PC-9 (cell line): ENCODE results near the gene GNL3. TPM values are rescaled to one million over a fixed set of nuclear protein-coding genes. Genes with fewer than 3 reads are reported as not detected.

Experiments
- BruUV-seq: library from RNA; stranded (reverse); fragments of 400-500 nt; replicated peaks from 2 replicates; lab custom pipeline; 2021; lab: Mats Ljungman, UMichigan
- CTCF ChIA-PET: fragments of 300-600 bp; sonication (Branson Sonifier 250); formaldehyde crosslinking; loops from one replicate; lab custom pipeline; 2022; ENCODE audit warnings: antibody characterized with exemption; lab: Charles Lee
- POLR2A ChIA-PET: fragments of 300-600 bp; sonication (Branson Sonifier 250); formaldehyde crosslinking; loops from one replicate; lab custom pipeline; 2022; ENCODE audit warnings: antibody characterized with exemption; ENCODE audit not compliant: unreplicated experiment; lab: Charles Lee
- DNase-seq, 2 experiments: peaks; one replicate each; pipeline versions ENCODE4 v3.0.0 to v3.0.0-alpha.2; 2015 to 2022; ENCODE audit warnings: mixed read lengths in 1 of 2
- H2AFZ ChIP-seq: fragments of 200-600 bp; sonication (generic); 2 replicates; pipeline ENCODE4 v1.8.1; 2017; ENCODE audit warnings: antibody characterized with exemption
- H3F3A ChIP-seq: fragments of 200-600 bp; sonication (generic); 2 replicates; pipeline ENCODE4 v1.8.1; 2017; ENCODE audit warnings: antibody characterized with exemption, mild to moderate bottlenecking, low read depth; ENCODE audit not compliant: insufficient read depth
- H3K27ac ChIP-seq: fragments of 200-600 bp; sonication (generic); 2 replicates; pipeline ENCODE4 v1.6.1; 2016; ENCODE audit warnings: mixed run types
- H3K27me3 ChIP-seq: fragments of 200-600 bp; sonication (generic); 2 replicates; pipeline ENCODE4 v1.6.1; 2016; ENCODE audit warnings: low read depth, mixed run types; ENCODE audit not compliant: insufficient read depth
- H3K36me3 ChIP-seq: fragments of 200-600 bp; sonication (generic); 2 replicates; pipeline ENCODE4 v1.6.1; 2016; ENCODE audit warnings: low read depth, mixed run types
- H3K4me1 ChIP-seq: fragments of 200-600 bp; sonication (generic); replicated peaks from 2 replicates; pipeline ENCODE4 v1.6.1; 2016; ENCODE audit warnings: mixed run types; ENCODE audit not compliant: insufficient read depth
- H3K4me2 ChIP-seq: fragments of 200-600 bp; sonication (generic); 2 replicates; pipeline ENCODE4 v1.6.1; 2017; ENCODE audit warnings: mixed run types
- H3K4me3 ChIP-seq: fragments of 200-600 bp; sonication (generic); 2 replicates; pipeline ENCODE4 v1.6.1; 2016; ENCODE audit warnings: mixed run types
- H3K79me2 ChIP-seq: fragments of 200-600 bp; sonication (generic); 2 replicates; pipeline ENCODE4 v1.6.1; 2017; ENCODE audit warnings: low read depth, mixed run types
- H3K9me2 ChIP-seq: fragments of 200-600 bp; sonication (generic); 2 replicates; pipeline ENCODE4 v1.8.1; 2017; ENCODE audit warnings: mild to moderate bottlenecking; ENCODE audit not compliant: insufficient read depth
- H3K9me3 ChIP-seq: fragments of 200-600 bp; sonication (generic); 2 replicates; pipeline ENCODE4 v1.8.1; 2016; ENCODE audit warnings: low read depth; ENCODE audit not compliant: insufficient read depth
- H4K20me1 ChIP-seq: fragments of 200-600 bp; sonication (generic); 2 replicates; pipeline ENCODE4 v1.8.1; 2017; ENCODE audit not compliant: insufficient read depth
- CTCF ChIP-seq: fragments of 200-600 bp; sonication (generic); conservative IDR thresholded peaks from 2 replicates; pipeline ENCODE4 v1.6.1; 2017; ENCODE audit warnings: mixed run types, antibody characterized with exemption, mild to moderate bottlenecking, moderate library complexity
- EZH2 ChIP-seq: fragments of 200-600 bp; sonication (generic); IDR thresholded peaks from 2 replicates; pipeline ENCODE4 v1.8.0; 2017; ENCODE audit warnings: antibody characterized with exemption, low read depth
- intact Hi-C: fragments of 100-400 bp; cut with micrococcal nuclease; formaldehyde crosslinking; loops from one replicate; pipeline ENCODE4 v1.10.0; 2022; ENCODE audit not compliant: unreplicated experiment
- total RNA-seq: library from RNA; stranded (reverse); gene quantifications from 2 replicates; pipeline ENCODE4 v1.2.3, GENCODE V29; 2021

The GNL3 gene
- total RNA-seq, 1 experiment from 2014 or later = 82.3 TPM

GRCh38 chr3:52694528-52695189 lies 8.8 kb downstream of the GNL3 start:
- peaks cover 87% of the 10 kb centered on the region for H3F3A ChIP-seq
- H3K4me2 ChIP-seq = no peak overlapping the region
- no peaks in the 10 kb centered on the region for H3K4me1 ChIP-seq
- peaks cover 16% of the 10 kb centered on the region for H3K79me2 ChIP-seq
- no peaks in the 10 kb centered on the region for H3K9me2 ChIP-seq
- H4K20me1 ChIP-seq = peaks cover 39% of the 10 kb centered on the region
- intact Hi-C loops = no loop called here
- H3K36me3 ChIP-seq = peaks cover 51% of the 10 kb centered on the region
- no peak for DNase-seq
- H3K27me3 ChIP-seq = no peaks in the 10 kb centered on the region
- H2AFZ ChIP-seq = no peak overlapping the region
- no peak overlapping the region for H3K27ac ChIP-seq
- CTCF ChIA-PET = no interaction called here
- no peaks in the 10 kb centered on the region for H3K9me3 ChIP-seq
- H3K4me3 ChIP-seq = no peak overlapping the region
- POLR2A ChIA-PET = interaction anchor here (0.7 kb wide), 1 partner anchor 17 kb away, joined by 3 read pairs; no protein-coding TSS in a partner anchor
- no peak for TF ChIP-seq EZH2
- no peak for TF ChIP-seq CTCF
- no TSS peak for BruUV-seq

- POLR2A ChIA-PET = interaction anchor here (0.6 to 0.7 kb wide), 2 partner anchors 10 to 132 kb away, joined by 3 to 8 read pairs; partner anchors contain the start of genes GNL3 and PBRM1
- peaks cover 38% of the 10 kb centered on the region for H3K36me3 ChIP-seq
Observed at GRCh38 chr3:52695798-52696671, 10.2 kb downstream of the GNL3 start.

More at GRCh38 chr3:52695798-52696671, 10.2 kb downstream of the GNL3 start:
- DNase-seq = no peak
- Histone ChIP-seq H3K27ac (no peak overlapping the region), H3K27me3 (no peaks in the 10 kb centered on the region), H3F3A (peaks cover 74% of the 10 kb centered on the region), H2AFZ (no peak overlapping the region), H3K9me3 (no peaks in the 10 kb centered on the region), H3K4me1 (no peaks in the 10 kb centered on the region), H3K4me3 (no peak overlapping the region), H3K9me2 (no peaks in the 10 kb centered on the region), H4K20me1 (peaks cover 32% of the 10 kb centered on the region), H3K4me2 (no peak overlapping the region), H3K79me2 (0 out of 2 replicates have a peak, but pooled peaks cover 5% of the 10 kb centered on the region)
- BruUV-seq = no TSS peak
- TF ChIP-seq CTCF (no peak), EZH2 (no peak)
- CTCF ChIA-PET = no interaction called here
- intact Hi-C loops = no loop called here
